Measurements from ENCODE around the gene P2RY2. TPM values are rescaled to one million over a fixed set of nuclear protein-coding genes. Genes with fewer than 3 reads are reported as not detected.

The P2RY2 gene
- total and polyA plus RNA-seq, 3 experiments from 2014 or later, result not detected

DNA sequence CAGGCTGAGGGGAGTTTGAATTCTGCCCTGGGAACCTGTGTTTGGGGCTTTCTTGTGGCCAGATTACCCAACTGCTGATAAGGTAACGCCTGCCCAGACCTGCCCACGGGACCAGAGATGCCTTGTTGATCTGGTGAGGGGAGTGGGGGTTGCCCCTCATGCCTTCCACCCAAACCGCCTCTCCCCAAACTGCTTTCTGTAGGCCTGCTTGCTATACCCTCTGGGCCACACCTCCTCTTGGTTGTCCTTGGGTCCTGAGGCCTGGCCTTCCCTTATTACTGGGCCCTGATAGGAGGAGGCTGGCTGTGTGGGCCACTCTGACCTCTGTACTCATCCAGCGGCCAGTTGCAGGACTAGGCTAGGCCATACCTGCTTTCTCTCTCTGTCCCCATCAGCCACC lies 3.4 kb downstream of the P2RY2 start:
- no peaks in the 10 kb centered on the region for H3K36me3 Mint-ChIP-seq
- Histone ChIP-seq H3K4me3 (ENCODE audit: low read length) (no peak overlapping the region), H3K27ac (ENCODE audit: low read depth, low read length) (no peak overlapping the region), H3K36me3 (ENCODE audit: insufficient read depth, low read length) (no peaks in the 10 kb centered on the region), H3K9me3 (ENCODE audit: low read length) (no peaks in the 10 kb centered on the region), H3K27me3 (ENCODE audit: insufficient read depth, low read length, poor library complexity, severe bottlenecking) (no peaks in the 10 kb centered on the region), H3K4me1 (ENCODE audit: insufficient read depth, low read length) (no peaks in the 10 kb centered on the region)
- H3K4me1 Mint-ChIP-seq, result peaks cover 0 to 18% (median 9%) of the 10 kb centered on the region in 3 donors
- H3K4me3 Mint-ChIP-seq, result no peak overlapping the region
- DNase-seq, result no peak
- H3K27me3 Mint-ChIP-seq, result peaks cover 23 to 26% of the 10 kb centered on the region in 2 donors
- no peak overlapping the region for H3K27ac Mint-ChIP-seq
- POLR2A ChIA-PET, result no interaction called here
- CTCF ChIA-PET, result interaction anchor here (1.3 kb wide), 1 partner anchor 12 kb away, joined by 3 read pairs; no protein-coding TSS in a partner anchor
- H3K9me3 Mint-ChIP-seq, result no peaks in the 10 kb centered on the region

DNA sequence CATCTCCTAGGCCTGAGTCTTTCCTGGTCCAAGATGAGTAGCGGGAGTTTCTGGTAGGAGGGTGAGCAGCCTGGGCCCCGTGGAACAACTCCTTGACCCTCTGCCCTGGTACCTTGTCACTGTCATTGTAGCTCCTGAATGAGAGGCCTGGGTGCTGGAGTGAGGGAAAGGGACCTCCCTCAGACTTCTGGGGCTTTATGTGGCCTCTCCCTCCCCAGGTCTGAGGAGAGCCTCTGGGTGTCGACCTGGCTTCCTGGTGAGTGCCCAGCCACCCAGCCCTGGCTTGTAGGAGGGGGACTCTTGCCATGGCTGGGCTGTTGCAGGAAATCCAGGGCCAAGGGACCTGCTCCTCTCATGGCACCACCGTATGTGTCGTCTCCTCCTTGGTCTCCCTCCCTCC lies 3.9 kb downstream of the P2RY2 start:
- Histone ChIP-seq H3K27ac (ENCODE audit: low read depth, low read length) (no peak overlapping the region), H3K9me3 (ENCODE audit: low read length) (no peaks in the 10 kb centered on the region), H3K36me3 (ENCODE audit: insufficient read depth, low read length) (no peaks in the 10 kb centered on the region), H3K4me3 (ENCODE audit: low read length) (no peak overlapping the region), H3K27me3 (ENCODE audit: insufficient read depth, low read length, poor library complexity, severe bottlenecking) (no peaks in the 10 kb centered on the region), H3K4me1 (ENCODE audit: insufficient read depth, low read length) (no peaks in the 10 kb centered on the region)
- Mint-ChIP-seq H3K36me3 (no peaks in the 10 kb centered on the region), H3K4me1 (peaks cover 0 to 15% (median 9%) of the 10 kb centered on the region in 3 donors), H3K27ac (peak overlapping the region in 1 of 8 donors; percentile 96), H3K4me3 (no peak overlapping the region), H3K27me3 (peaks cover 20 to 25% of the 10 kb centered on the region in 2 donors), H3K9me3 (no peaks in the 10 kb centered on the region)
- ChIA-PET POLR2A (no interaction called here), CTCF (interaction anchor here (1.3 kb wide), 1 partner anchor 11 kb away, joined by 3 read pairs; no protein-coding TSS in a partner anchor)
- DNase-seq, result no peak

DNA sequence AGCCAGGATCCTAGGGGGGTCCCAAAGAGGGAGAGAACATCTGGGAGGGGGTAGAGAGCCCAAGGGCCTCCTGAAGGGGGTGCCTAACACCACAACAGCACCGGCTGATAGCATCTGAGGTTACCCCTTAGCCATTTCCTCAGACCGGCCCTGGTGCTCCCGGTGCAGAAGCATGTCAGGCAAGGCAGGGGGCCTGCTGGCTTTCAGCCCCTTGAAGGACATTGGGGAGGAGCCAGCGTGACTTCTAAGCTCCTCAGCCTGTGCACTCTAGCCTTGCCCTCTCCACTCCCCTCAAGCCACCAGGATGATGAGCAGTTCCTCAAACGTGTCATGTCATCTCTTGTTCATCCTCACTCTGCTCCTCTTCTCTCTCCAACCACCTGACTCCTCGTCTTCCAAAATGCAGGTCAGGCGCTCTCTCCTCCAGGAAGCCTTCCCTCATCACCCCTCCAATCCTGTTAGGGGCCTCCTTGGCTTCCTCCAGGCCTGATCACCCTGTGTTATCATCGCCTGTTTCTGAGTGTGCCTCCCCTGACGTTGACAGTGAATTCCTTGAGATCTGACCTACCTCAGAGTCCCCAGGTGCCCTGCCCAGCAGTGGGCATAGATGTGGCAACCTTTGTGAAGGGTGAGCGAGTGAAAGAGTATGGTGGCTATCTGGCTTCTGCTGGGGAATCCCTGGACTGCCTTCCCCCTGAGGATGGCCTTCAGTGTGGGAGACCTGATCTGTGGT lies 6.1 kb downstream of the P2RY2 start:
- Histone ChIP-seq H3K27ac (ENCODE audit: low read depth, low read length) (no peak overlapping the region), H3K36me3 (ENCODE audit: insufficient read depth, low read length) (no peaks in the 10 kb centered on the region), H3K9me3 (ENCODE audit: low read length) (no peaks in the 10 kb centered on the region), H3K4me3 (ENCODE audit: low read length) (no peak overlapping the region), H3K27me3 (ENCODE audit: insufficient read depth, low read length, poor library complexity, severe bottlenecking) (no peaks in the 10 kb centered on the region), H3K4me1 (ENCODE audit: insufficient read depth, low read length) (no peaks in the 10 kb centered on the region)
- H3K4me3 Mint-ChIP-seq, result no peak overlapping the region
- H3K9me3 Mint-ChIP-seq, result no peaks in the 10 kb centered on the region
- H3K27me3 Mint-ChIP-seq, result peaks cover 13 to 16% of the 10 kb centered on the region in 2 donors
- ChIA-PET CTCF (no interaction called here), POLR2A (no interaction called here)
- no peaks in the 10 kb centered on the region for H3K36me3 Mint-ChIP-seq
- peak overlapping the region in 2 of 8 donors; percentile 14 to 64 for H3K27ac Mint-ChIP-seq
- DNase-seq, result no peak
- peaks cover 0 to 5% (median 3%) of the 10 kb centered on the region in 3 donors for H3K4me1 Mint-ChIP-seq

DNA sequence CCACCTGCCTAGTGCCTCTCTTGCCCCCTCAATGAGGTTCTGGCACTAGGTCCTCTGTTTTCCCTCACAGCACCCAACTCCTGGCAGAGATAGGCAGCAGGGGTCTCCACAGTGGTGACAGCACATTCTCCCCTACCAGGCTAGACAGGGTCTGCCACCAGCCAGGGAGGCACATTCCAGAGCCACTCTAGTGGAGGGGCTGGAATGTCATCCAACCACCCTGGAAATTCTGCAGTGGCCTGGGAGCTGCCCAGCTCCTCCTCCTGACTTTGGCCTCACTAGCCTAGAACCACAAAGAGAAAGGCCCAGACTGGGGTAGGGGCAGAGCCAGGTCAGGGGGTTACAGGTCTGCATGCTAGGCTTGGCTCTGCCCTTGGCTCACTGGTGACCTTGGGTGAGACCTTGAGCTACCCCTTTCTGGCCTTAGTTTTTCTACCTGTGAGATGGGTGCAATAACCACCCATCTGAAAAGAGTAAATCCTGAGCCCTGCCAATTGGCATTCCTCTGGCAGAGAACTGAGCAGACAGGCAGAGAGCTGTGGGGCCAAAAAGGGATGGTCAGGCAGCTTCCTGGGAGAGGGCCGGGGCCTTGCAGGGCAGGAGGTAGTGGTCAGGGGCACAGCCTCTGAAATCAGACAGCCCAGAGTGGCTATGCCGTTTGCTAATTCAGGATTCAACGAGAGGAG lies 7.1 kb downstream of the P2RY2 start:
- Mint-ChIP-seq H3K27ac (no peak overlapping the region), H3K9me3 (no peaks in the 10 kb centered on the region), H3K4me1 (peaks cover 0 to 4% (median 0%) of the 10 kb centered on the region in 3 donors), H3K27me3 (peaks cover 8 to 12% of the 10 kb centered on the region in 2 donors), H3K36me3 (no peaks in the 10 kb centered on the region), H3K4me3 (no peak overlapping the region)
- POLR2A ChIA-PET, result no interaction called here
- CTCF ChIA-PET, result no interaction called here
- DNase-seq, result no peak
- Histone ChIP-seq H3K9me3 (ENCODE audit: low read length) (no peaks in the 10 kb centered on the region), H3K36me3 (ENCODE audit: insufficient read depth, low read length) (no peaks in the 10 kb centered on the region), H3K4me1 (ENCODE audit: insufficient read depth, low read length) (no peaks in the 10 kb centered on the region), H3K4me3 (ENCODE audit: low read length) (no peak overlapping the region), H3K27me3 (ENCODE audit: insufficient read depth, low read length, poor library complexity, severe bottlenecking) (no peaks in the 10 kb centered on the region), H3K27ac (ENCODE audit: low read depth, low read length) (no peak overlapping the region)

DNA sequence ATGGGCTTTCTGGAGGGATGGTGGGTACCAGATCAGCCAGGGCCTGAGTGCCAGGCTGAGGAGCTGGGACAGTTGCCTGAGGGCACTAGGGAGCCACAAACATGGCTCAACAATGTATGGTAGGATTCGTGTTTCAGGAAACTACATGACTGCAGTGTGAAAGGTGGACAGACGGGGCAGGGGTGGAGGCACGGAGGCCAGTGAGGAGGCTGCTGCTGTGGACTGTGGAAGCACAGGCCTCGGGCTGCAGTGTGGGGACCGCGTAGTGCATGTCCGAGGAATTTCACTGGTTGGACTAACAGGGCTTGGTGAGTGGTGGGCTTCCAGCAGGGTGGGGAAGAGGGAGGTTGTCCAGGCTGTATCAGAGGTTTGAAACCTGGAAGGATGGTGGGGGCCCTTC lies 7.8 kb downstream of the P2RY2 start:
- peaks cover 0 to 4% (median 0%) of the 10 kb centered on the region in 3 donors for H3K4me1 Mint-ChIP-seq
- H3K4me3 Mint-ChIP-seq, result no peak overlapping the region
- ChIA-PET POLR2A (no interaction called here), CTCF (no interaction called here)
- Histone ChIP-seq H3K27ac (ENCODE audit: low read depth, low read length) (no peak overlapping the region), H3K36me3 (ENCODE audit: insufficient read depth, low read length) (no peaks in the 10 kb centered on the region), H3K27me3 (ENCODE audit: insufficient read depth, low read length, poor library complexity, severe bottlenecking) (no peaks in the 10 kb centered on the region), H3K9me3 (ENCODE audit: low read length) (no peaks in the 10 kb centered on the region), H3K4me1 (ENCODE audit: insufficient read depth, low read length) (no peaks in the 10 kb centered on the region), H3K4me3 (ENCODE audit: low read length) (no peak overlapping the region)
- peaks cover 8 to 11% of the 10 kb centered on the region in 2 donors for H3K27me3 Mint-ChIP-seq
- H3K36me3 Mint-ChIP-seq, result no peaks in the 10 kb centered on the region
- H3K27ac Mint-ChIP-seq, result peak overlapping the region in 1 of 8 donors; percentile 52
- no peaks in the 10 kb centered on the region for H3K9me3 Mint-ChIP-seq
- DNase-seq, result no peak

DNA sequence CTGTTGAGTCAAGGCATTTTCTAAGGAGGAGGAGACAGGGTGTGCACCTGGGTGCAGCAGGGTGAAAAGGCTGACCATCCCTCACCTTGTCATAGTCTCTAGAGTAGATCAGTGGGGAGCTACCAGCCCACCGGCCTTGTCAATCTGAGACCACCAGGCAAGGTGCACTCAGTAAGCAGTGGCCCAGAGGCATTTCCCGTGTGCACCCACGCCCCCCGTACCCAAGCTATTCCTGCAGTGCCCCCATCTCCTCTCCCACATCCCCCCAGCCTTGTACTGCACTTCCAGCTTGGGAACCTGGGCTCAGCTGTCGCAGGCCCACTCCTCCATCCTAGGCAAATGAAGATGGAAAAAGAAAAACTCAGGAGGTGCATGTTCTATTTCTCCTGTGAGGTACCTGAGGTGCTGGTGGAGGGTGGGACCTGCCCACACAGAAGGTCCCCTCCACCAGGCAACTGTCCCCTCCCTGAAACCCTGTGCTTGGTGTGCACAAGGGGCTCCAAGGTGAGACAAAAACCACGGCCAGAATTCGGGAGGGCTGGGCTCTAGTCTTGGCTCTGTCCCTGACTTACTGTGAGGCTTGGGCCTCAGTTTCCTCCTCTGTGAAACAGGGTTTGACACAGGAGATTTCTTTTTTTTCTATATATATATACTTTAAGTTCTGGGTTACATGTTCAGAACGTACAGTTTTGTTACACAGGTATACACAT lies 8.4 kb downstream of the P2RY2 start:
- Mint-ChIP-seq H3K27ac (no peak overlapping the region), H3K27me3 (peaks cover 8 to 11% of the 10 kb centered on the region in 2 donors), H3K9me3 (no peaks in the 10 kb centered on the region), H3K4me3 (no peak overlapping the region), H3K4me1 (peaks cover 0 to 4% (median 0%) of the 10 kb centered on the region in 3 donors), H3K36me3 (no peaks in the 10 kb centered on the region)
- DNase-seq, result no peak
- H3K27ac ChIP-seq (ENCODE audit: low read depth, low read length), result no peak overlapping the region
- H3K4me1 ChIP-seq (ENCODE audit: insufficient read depth, low read length), result no peaks in the 10 kb centered on the region
- H3K27me3 ChIP-seq (ENCODE audit: insufficient read depth, low read length, poor library complexity, severe bottlenecking), result no peaks in the 10 kb centered on the region
- no peaks in the 10 kb centered on the region for H3K9me3 ChIP-seq (ENCODE audit: low read length)
- H3K4me3 ChIP-seq (ENCODE audit: low read length), result no peak overlapping the region
- CTCF ChIA-PET, result no interaction called here
- H3K36me3 ChIP-seq (ENCODE audit: insufficient read depth, low read length), result no peaks in the 10 kb centered on the region
- POLR2A ChIA-PET, result no interaction called here

DNA sequence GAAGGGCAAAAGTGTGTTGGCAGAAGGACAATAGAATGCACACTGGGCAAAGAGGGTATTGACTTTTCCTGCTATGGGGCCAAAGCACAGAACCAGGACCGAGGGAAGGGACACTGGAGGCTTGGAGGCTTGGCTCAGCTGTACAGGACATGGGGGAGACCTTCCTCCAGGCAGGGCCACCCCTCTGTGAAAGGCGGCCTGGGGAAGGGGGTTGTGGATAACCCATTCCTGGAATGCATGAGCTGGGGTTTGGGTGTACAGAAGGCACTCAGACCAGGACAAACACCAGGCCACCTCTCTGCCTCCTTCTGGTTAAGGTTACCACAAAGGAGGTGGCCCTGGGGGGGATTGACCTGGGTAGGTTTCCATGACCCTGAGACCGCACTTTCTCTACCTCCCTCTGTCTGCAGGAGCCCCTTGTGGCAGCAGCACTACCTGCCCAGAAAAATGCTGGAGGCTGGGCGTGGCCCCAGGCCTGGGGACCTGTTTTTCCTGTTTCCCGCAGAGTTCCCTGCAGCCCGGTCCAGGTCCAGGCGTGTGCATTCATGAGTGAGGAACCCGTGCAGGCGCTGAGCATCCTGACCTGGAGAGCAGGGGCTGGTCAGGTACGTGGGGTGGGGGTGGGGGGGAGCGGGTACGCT lies 9.6 kb downstream of the P2RY2 start:
- Mint-ChIP-seq H3K36me3 (no peaks in the 10 kb centered on the region), H3K9me3 (no peaks in the 10 kb centered on the region), H3K4me3 (no peak overlapping the region), H3K4me1 (peaks cover 0 to 4% (median 0%) of the 10 kb centered on the region in 3 donors), H3K27ac (peak overlapping the region in 1 of 8 donors; percentile 1), H3K27me3 (peaks cover 6 to 8% of the 10 kb centered on the region in 2 donors)
- Histone ChIP-seq H3K9me3 (ENCODE audit: low read length) (no peaks in the 10 kb centered on the region), H3K36me3 (ENCODE audit: insufficient read depth, low read length) (no peaks in the 10 kb centered on the region), H3K4me1 (ENCODE audit: insufficient read depth, low read length) (no peaks in the 10 kb centered on the region), H3K27me3 (ENCODE audit: insufficient read depth, low read length, poor library complexity, severe bottlenecking) (no peaks in the 10 kb centered on the region), H3K27ac (ENCODE audit: low read depth, low read length) (no peak overlapping the region), H3K4me3 (ENCODE audit: low read length) (no peak overlapping the region)
- ChIA-PET POLR2A (no interaction called here), CTCF (no interaction called here)
- DNase-seq, result no peak

All from CD8-positive, alpha-beta memory T cell (primary cell).